HL-60 (cell line): ENCODE data around the gene NR3C2.

ENCODE experiments used
- DNase-seq, 2 experiments: peaks; one replicate each; pipeline ENCODE4 v3.0.0-alpha.2; 2010 to 2020; ENCODE audit warnings: low read depth in 1 of 2, low spot score in 1 of 2
- H3K27ac ChIP-seq: fragments of 250-450 bp; sonication (Bioruptor Pico); replicated peaks from 2 replicates; pipeline ENCODE4 v1.5.1; 2020; ENCODE audit warnings: mild to moderate bottlenecking, moderate library complexity
- H3K27me3 ChIP-seq: fragments of 250-450 bp; sonication (Bioruptor Pico); 2 replicates; pipeline ENCODE4 v1.5.1; 2021; ENCODE audit warnings: mild to moderate bottlenecking, moderate library complexity; ENCODE audit not compliant: insufficient read depth, poor library complexity, severe bottlenecking
- H3K4me3 ChIP-seq: replicated peaks from 2 replicates; pipeline ENCODE4 v1.5.1; 2011; ENCODE audit warnings: mild to moderate bottlenecking, control low read depth, low read length; ENCODE audit not compliant: insufficient read depth
- GABPA ChIP-seq: IDR thresholded peaks from 2 replicates; pipeline ENCODE4 v1.6.1; 2012; ENCODE audit warnings: low read depth
- POLR2AphosphoS5 ChIP-seq: IDR thresholded peaks from 2 replicates; pipeline ENCODE4 v1.6.1; 2012; ENCODE audit warnings: low read depth
- SPI1 ChIP-seq: IDR thresholded peaks from 2 replicates; pipeline ENCODE4 v1.6.1; 2012; ENCODE audit warnings: low read depth, mild to moderate bottlenecking, borderline replicate concordance
- TF ChIP-seq, protein P1 (sequence below): IDR thresholded peaks from 2 replicates; pipeline ENCODE4 v1.6.1; 2012; ENCODE audit warnings: low read depth; ENCODE audit not compliant: insufficient replicate concordance
- TF ChIP-seq, protein P2 (sequence below): IDR thresholded peaks from one replicate; pipeline ENCODE4 v1.5.1; 2011; ENCODE audit warnings: low read length, control low read depth, inconsistent platforms; ENCODE audit not compliant: insufficient read depth

The NR3C2 gene

DNA sequence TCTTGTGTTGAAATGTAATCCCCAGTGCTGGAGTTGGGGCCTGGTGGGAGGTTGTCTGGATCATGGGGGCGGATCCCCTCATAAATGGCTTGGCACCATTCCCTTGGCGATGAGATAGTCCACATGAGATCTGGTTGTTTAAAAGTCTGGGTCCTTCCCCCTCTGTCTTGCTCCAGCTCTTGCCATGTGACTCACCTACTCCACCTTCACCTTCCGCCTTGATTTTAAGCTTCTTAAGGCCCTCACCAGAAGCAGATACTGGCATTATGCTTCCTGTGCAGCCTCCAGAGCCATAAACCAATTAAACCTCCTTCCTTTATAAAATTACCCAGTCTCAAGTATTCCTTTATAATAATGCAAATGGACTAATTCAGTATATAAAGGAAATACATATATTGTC lies 111.5 kb downstream of the NR3C2 start:
- Histone ChIP-seq H3K27ac (no peak overlapping the region), H3K4me3 (no peak overlapping the region), H3K27me3 (no peaks in the 10 kb centered on the region)
- no peak for DNase-seq
- TF ChIP-seq, protein P1, sequence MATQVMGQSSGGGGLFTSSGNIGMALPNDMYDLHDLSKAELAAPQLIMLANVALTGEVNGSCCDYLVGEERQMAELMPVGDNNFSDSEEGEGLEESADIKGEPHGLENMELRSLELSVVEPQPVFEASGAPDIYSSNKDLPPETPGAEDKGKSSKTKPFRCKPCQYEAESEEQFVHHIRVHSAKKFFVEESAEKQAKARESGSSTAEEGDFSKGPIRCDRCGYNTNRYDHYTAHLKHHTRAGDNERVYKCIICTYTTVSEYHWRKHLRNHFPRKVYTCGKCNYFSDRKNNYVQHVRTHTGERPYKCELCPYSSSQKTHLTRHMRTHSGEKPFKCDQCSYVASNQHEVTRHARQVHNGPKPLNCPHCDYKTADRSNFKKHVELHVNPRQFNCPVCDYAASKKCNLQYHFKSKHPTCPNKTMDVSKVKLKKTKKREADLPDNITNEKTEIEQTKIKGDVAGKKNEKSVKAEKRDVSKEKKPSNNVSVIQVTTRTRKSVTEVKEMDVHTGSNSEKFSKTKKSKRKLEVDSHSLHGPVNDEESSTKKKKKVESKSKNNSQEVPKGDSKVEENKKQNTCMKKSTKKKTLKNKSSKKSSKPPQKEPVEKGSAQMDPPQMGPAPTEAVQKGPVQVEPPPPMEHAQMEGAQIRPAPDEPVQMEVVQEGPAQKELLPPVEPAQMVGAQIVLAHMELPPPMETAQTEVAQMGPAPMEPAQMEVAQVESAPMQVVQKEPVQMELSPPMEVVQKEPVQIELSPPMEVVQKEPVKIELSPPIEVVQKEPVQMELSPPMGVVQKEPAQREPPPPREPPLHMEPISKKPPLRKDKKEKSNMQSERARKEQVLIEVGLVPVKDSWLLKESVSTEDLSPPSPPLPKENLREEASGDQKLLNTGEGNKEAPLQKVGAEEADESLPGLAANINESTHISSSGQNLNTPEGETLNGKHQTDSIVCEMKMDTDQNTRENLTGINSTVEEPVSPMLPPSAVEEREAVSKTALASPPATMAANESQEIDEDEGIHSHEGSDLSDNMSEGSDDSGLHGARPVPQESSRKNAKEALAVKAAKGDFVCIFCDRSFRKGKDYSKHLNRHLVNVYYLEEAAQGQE, result no peak
- TF ChIP-seq POLR2AphosphoS5 (no peak), SPI1 (no peak), GABPA (no peak)
- TF ChIP-seq, protein P2, sequence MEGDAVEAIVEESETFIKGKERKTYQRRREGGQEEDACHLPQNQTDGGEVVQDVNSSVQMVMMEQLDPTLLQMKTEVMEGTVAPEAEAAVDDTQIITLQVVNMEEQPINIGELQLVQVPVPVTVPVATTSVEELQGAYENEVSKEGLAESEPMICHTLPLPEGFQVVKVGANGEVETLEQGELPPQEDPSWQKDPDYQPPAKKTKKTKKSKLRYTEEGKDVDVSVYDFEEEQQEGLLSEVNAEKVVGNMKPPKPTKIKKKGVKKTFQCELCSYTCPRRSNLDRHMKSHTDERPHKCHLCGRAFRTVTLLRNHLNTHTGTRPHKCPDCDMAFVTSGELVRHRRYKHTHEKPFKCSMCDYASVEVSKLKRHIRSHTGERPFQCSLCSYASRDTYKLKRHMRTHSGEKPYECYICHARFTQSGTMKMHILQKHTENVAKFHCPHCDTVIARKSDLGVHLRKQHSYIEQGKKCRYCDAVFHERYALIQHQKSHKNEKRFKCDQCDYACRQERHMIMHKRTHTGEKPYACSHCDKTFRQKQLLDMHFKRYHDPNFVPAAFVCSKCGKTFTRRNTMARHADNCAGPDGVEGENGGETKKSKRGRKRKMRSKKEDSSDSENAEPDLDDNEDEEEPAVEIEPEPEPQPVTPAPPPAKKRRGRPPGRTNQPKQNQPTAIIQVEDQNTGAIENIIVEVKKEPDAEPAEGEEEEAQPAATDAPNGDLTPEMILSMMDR, result no peak

DNA sequence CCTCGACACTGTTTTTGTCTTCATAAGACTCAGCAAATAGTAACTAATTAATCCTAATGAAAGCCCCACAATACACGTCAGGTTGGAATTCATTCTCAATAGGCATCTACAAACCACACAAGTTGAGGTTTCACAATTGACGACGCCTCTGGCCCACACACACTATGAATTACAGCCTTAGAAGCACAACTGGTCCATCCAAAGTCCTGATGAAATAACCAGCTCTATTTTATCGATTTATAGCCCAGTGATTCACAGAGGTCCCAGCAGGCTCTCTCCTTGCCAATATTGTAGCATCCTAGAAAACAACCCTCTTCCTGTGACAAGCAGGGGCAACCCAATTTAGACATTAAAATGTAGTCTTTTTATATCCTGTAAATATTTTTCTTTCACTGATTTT lies 112.1 kb downstream of the NR3C2 start:
- no peak for DNase-seq
- TF ChIP-seq, protein P1, result no peak
- no peak for TF ChIP-seq GABPA
- no peak for TF ChIP-seq POLR2AphosphoS5
- TF ChIP-seq SPI1, result no peak
- TF ChIP-seq, protein P2, result no peak
- no peak overlapping the region for H3K4me3 ChIP-seq
- no peak overlapping the region for H3K27ac ChIP-seq
- H3K27me3 ChIP-seq, result no peaks in the 10 kb centered on the region

DNA sequence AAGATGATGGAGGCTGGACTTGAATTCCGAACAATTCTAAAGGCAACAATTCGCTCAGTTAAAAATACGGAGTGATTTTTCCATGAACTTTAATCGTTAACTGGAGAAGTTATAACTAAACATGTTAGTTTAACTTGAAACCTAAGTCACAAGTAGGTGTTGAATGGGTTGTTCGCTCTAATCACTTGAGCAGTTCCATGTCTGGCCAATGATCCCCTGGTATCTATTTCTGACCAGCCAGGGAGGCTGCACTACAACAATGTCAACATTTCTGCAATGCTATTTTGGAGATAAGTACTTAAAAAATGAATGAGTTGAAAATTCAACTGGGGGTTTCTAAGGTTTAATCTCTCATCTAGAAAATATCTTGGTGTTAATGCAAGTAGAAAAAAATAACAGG lies 112.5 kb downstream of the NR3C2 start:
- TF ChIP-seq, protein P1, result no peak
- TF ChIP-seq SPI1 (no peak), POLR2AphosphoS5 (no peak), GABPA (no peak)
- TF ChIP-seq, protein P2, result no peak
- Histone ChIP-seq H3K27me3 (no peaks in the 10 kb centered on the region), H3K27ac (no peak overlapping the region), H3K4me3 (no peak overlapping the region)
- DNase-seq, result no peak
